Measurements from ENCODE around the gene RHOF.

DNA sequence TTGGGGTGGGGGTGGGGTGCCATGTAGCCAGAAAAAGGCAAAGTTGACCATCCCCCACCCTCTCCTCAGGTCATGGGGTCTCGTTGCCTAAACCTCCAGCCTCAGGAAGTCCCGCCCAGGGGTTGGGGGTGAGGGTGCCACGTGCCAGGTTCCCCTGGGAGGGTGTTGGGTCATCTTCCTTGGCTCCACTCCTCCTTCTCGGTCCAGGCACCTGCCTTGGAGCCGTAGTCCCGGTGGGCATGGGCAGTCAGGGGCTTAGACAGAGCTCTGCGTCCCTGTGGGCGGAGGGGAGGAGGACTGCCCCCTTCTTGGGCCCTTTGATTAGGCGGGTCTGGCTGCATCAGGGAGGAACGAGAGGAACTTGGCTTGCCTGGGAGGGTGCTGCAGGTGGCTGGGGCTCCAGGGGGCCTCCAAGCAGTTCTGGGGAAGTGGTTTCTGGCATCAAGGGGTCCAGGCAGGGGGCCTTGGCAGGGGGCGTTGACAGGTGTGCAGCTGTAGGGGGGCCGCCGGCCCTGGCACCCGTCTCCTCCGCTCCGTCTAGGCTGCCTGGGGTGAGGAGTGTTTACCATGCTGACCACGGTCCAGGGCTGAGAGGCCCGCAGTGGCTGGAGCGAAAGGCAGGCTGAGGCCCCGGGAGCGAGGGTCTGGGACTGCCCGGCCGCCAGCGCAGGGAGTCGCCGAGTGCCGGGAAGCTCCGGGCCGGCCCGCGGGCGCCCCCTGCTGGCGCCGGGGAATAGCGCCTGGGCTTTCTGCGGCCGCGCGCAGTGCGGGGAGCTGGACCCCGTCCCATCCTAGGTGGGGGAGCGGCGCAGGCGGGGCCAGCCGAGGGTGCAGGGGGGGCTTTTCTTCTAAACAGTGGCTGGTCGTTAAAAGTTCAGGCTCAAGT, 18.2 kb upstream of the RHOF start:
- TF ChIP-seq, protein P1, sequence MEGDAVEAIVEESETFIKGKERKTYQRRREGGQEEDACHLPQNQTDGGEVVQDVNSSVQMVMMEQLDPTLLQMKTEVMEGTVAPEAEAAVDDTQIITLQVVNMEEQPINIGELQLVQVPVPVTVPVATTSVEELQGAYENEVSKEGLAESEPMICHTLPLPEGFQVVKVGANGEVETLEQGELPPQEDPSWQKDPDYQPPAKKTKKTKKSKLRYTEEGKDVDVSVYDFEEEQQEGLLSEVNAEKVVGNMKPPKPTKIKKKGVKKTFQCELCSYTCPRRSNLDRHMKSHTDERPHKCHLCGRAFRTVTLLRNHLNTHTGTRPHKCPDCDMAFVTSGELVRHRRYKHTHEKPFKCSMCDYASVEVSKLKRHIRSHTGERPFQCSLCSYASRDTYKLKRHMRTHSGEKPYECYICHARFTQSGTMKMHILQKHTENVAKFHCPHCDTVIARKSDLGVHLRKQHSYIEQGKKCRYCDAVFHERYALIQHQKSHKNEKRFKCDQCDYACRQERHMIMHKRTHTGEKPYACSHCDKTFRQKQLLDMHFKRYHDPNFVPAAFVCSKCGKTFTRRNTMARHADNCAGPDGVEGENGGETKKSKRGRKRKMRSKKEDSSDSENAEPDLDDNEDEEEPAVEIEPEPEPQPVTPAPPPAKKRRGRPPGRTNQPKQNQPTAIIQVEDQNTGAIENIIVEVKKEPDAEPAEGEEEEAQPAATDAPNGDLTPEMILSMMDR (IDR thresholded peaks at IDR 0.05), result peak; percentile 83 to 100 (median 92)
- TF ChIP-seq POLR2A (IDR thresholded peaks at IDR 0.05), result no peak
- TF ChIP-seq POLR2AphosphoS5 (IDR thresholded peaks at IDR 0.05), result no peak

Data from sigmoid colon (tissue), 4 donors.